Vagina (tissue), 2 donors: ENCODE measurements around the gene ADM5. TPM values are rescaled to one million over a fixed set of nuclear protein-coding genes. Genes with fewer than 3 reads are reported as not detected.

Experiments
- DNase-seq, 2 donors: peaks; one replicate each; pipeline ENCODE4 v3.0.0-alpha.2; 2017; ENCODE audit errors: extremely low spot score in 2 of 2
- H3K27ac ChIP-seq: fragments of 200-600 bp; sonication (generic); one replicate; pipeline ENCODE4 v1.5.1; 2019
- H3K27me3 ChIP-seq: fragments of 200-600 bp; sonication (generic); one replicate; pipeline ENCODE4 v1.5.1; 2019
- H3K36me3 ChIP-seq, 2 donors: fragments of 200-600 bp; sonication (generic); one replicate each; pipeline ENCODE4 v1.5.1; 2017 to 2019
- H3K4me1 ChIP-seq: fragments of 200-600 bp; sonication (generic); one replicate; pipeline ENCODE4 v1.5.1; 2019
- H3K4me3 ChIP-seq, 2 donors: fragments of 200-600 bp; sonication (generic); 1 replicate in 1 of 2; 2 replicates in 1 of 2; pipeline ENCODE4 v1.5.1; 2016 to 2019
- H3K9me3 ChIP-seq: fragments of 200-600 bp; sonication (generic); one replicate; pipeline ENCODE4 v1.5.1; 2019
- CTCF ChIP-seq, 3 experiments: fragments of 450-650 bp in 2 of 3; fragments of 200-600 bp in 1 of 3; sonication (generic) in 1 of 3; IDR thresholded peaks; one replicate each; pipeline ENCODE4 v1.5.1; 2017 to 2019; ENCODE audit warnings: antibody characterized with exemption in 3 of 3, mild to moderate bottlenecking in 2 of 3, moderate library complexity in 2 of 3
- POLR2A ChIP-seq, 2 donors: fragments of 450-650 bp; IDR thresholded peaks; one replicate each; pipeline ENCODE4 v1.6.1; 2017; ENCODE audit warnings: antibody characterized with exemption in 2 of 2, mild to moderate bottlenecking in 2 of 2, moderate library complexity in 2 of 2
- POLR2AphosphoS5 ChIP-seq, 2 donors: sonication (generic); formaldehyde crosslinking; IDR thresholded peaks; one replicate each; pipeline ENCODE4 v1.9.0; 2017; ENCODE audit warnings: antibody characterized with exemption in 2 of 2, mild to moderate bottlenecking in 2 of 2, low read depth in 1 of 2; ENCODE audit not compliant: insufficient read depth in 1 of 2
- intact Hi-C: fragments of 100-400 bp; cut with DNase I; formaldehyde crosslinking; loops from one replicate; pipeline ENCODE4 v1.15.1; 2023
- total RNA-seq: library from RNA; depleted of rRNA; stranded (reverse); fragments of >200 nt; gene quantifications from one replicate; pipeline ENCODE4 v1.2.3, GENCODE V29; 2016

Gene ADM5
- total RNA-seq, 1 donor from 2014 or later, result 2.7 TPM

GRCh38 chr19:49676784-49677230, 12.6 kb upstream of the ADM5 start:
- peak overlapping the region; percentile 80 to 89 for H3K4me3 ChIP-seq
- peak; percentile 100 for DNase-seq
- H3K4me1 ChIP-seq, result peaks cover 59% of the 10 kb centered on the region
- peak overlapping the region; percentile 95 for H3K27ac ChIP-seq
- H3K36me3 ChIP-seq, result peaks cover 0 to 9% of the 10 kb centered on the region in 2 donors
- no peaks in the 10 kb centered on the region for H3K27me3 ChIP-seq
- intact Hi-C loops, result no loop called here
- H3K9me3 ChIP-seq, result no peaks in the 10 kb centered on the region
- TF ChIP-seq POLR2A (IDR thresholded peaks at IDR 0.05) (no peak), POLR2AphosphoS5 (IDR thresholded peaks at IDR 0.05; ENCODE audit: insufficient read depth in 1 of 2, low read depth in 1 of 2) (peak in 1 of 2 donors; percentile 79)

GRCh38 chr19:49677231-49677900, 12.0 kb upstream of the ADM5 start, which contains the start of gene PRMT1:
Gene PRMT1, plus strand, starts transcription at chr19:49677271. Its CDS starts 10 bp downstream, at chr19:49677281.
- peaks cover 0 to 14% of the 10 kb centered on the region in 2 donors for H3K36me3 ChIP-seq
- peak within 1 kb of the TSS; percentile 95 for H3K27ac ChIP-seq
- TF ChIP-seq POLR2AphosphoS5 (IDR thresholded peaks at IDR 0.05; ENCODE audit: insufficient read depth in 1 of 2, low read depth in 1 of 2) (peak in 1 of 2 donors; percentile 96), POLR2A (IDR thresholded peaks at IDR 0.05) (peak in 1 of 2 donors; percentile 86), CTCF (IDR thresholded peaks at IDR 0.05) (no peak)
- H3K4me3 ChIP-seq, result peak within 1 kb of the TSS; percentile 80 to 89
- intact Hi-C loops, result no loop called here
- peaks cover 54% of the 10 kb centered on the region for H3K4me1 ChIP-seq
- no peak for DNase-seq
- no peaks in the 10 kb centered on the region for H3K27me3 ChIP-seq
- no peaks in the 10 kb centered on the region for H3K9me3 ChIP-seq

- intact Hi-C loops, result no loop called here
- peaks cover 52% of the 10 kb centered on the region for H3K4me1 ChIP-seq
- DNase-seq, result no peak
- TF ChIP-seq POLR2AphosphoS5 (IDR thresholded peaks at IDR 0.05; ENCODE audit: insufficient read depth in 1 of 2, low read depth in 1 of 2) (no peak), POLR2A (IDR thresholded peaks at IDR 0.05) (no peak), CTCF (IDR thresholded peaks at IDR 0.05) (peak; percentile 34 to 60 (median 38))
- no peaks in the 10 kb centered on the region for H3K9me3 ChIP-seq
- no peaks in the 10 kb centered on the region for H3K27me3 ChIP-seq
- H3K36me3 ChIP-seq, result peaks cover 0 to 22% of the 10 kb centered on the region in 2 donors
- H3K4me3 ChIP-seq, result peak overlapping the region; percentile 80 to 89
- peak overlapping the region; percentile 95 for H3K27ac ChIP-seq
Measured at GRCh38 chr19:49677901-49678674, 11.3 kb upstream of the ADM5 start.

GRCh38 chr19:49678985-49679770, 10.2 kb upstream of the ADM5 start:
- H3K4me3 ChIP-seq, result no peak overlapping the region

More at GRCh38 chr19:49678985-49679770, 10.2 kb upstream of the ADM5 start:
- Histone ChIP-seq H3K9me3 (no peaks in the 10 kb centered on the region), H3K27me3 (no peaks in the 10 kb centered on the region), H3K27ac (peak overlapping the region; percentile 95), H3K36me3 (peaks cover 0 to 32% of the 10 kb centered on the region in 2 donors), H3K4me1 (peaks cover 52% of the 10 kb centered on the region)
- TF ChIP-seq POLR2AphosphoS5 (IDR thresholded peaks at IDR 0.05; ENCODE audit: insufficient read depth in 1 of 2, low read depth in 1 of 2) (no peak), POLR2A (IDR thresholded peaks at IDR 0.05) (no peak), CTCF (IDR thresholded peaks at IDR 0.05) (no peak)
- DNase-seq, result no peak
- intact Hi-C loops, result no loop called here
